ENCODE results near the gene RBMS3. TPM values are rescaled to one million over a fixed set of nuclear protein-coding genes. Genes with fewer than 3 reads are reported as not detected.

Gene RBMS3
- 43.2 and 50.8 TPM in 2 replicates for total RNA-seq

GRCh38 chr3:29280404-29281093 is at the start of gene RBMS3:
TSS of gene RBMS3 (plus strand) at chr3:29281071.

